Measurements from ENCODE around the gene MMEL1. TPM values are rescaled to one million over a fixed set of nuclear protein-coding genes. Genes with fewer than 3 reads are reported as not detected.

The MMEL1 gene
- total and polyA plus RNA-seq, 2 experiments from 2014 or later = 0.93 to 1.8 TPM

GRCh38 chr1:2643414-2644077 lies 10.7 kb upstream of the MMEL1 start:
- 21% methylated on average over 14 of the region's 24 CpGs for WGBS (ENCODE audit: low lambda C conversion rate, missing lambda C conversion rate)
- no peaks in the 10 kb centered on the region for H3K36me3 ChIP-seq (replicated peaks; ENCODE audit: insufficient read depth, low read depth)
- H4K20me1 ChIP-seq (ENCODE audit: insufficient read depth, poor library complexity, severe bottlenecking) = no peaks in the 10 kb centered on the region
- H3K4me1 ChIP-seq (ENCODE audit: insufficient read depth) = peaks cover 15% of the 10 kb centered on the region
- H3K27me3 ChIP-seq = no peaks in the 10 kb centered on the region
- DNase-seq (ENCODE audit: low spot score) = no peak
- TF ChIP-seq CTCF (IDR thresholded peaks at IDR 0.05; ENCODE audit: poor library complexity) (no peak), EZH2phosphoT487 (IDR thresholded peaks at IDR 0.05; ENCODE audit: low read depth, severe bottlenecking, unreplicated experiment) (no peak)
- no peak overlapping the region for H3K27ac ChIP-seq
- H3K4me2 ChIP-seq = peak overlapping the region; percentile 99
- H3K79me2 ChIP-seq = peaks cover 15% of the 10 kb centered on the region
- H3K9me3 ChIP-seq (ENCODE audit: low read depth) = no peaks in the 10 kb centered on the region
- no peaks in the 10 kb centered on the region for H3K9me2 ChIP-seq (replicated peaks; ENCODE audit: insufficient read depth)
- no peak overlapping the region for H3K4me3 ChIP-seq
- peak overlapping the region; percentile 57 for H2AFZ ChIP-seq

- Histone ChIP-seq H3K36me3 (replicated peaks; ENCODE audit: insufficient read depth, low read depth) (no peaks in the 10 kb centered on the region), H3K27me3 (peaks cover 2% of the 10 kb centered on the region), H2AFZ (peak overlapping the region; percentile 90), H3K9me3 (ENCODE audit: low read depth) (no peaks in the 10 kb centered on the region), H3K27ac (peak overlapping the region; percentile 86), H3K79me2 (peaks cover 15% of the 10 kb centered on the region), H3K4me3 (peak overlapping the region; percentile 89), H3K4me1 (ENCODE audit: insufficient read depth) (peaks cover 15% of the 10 kb centered on the region), H4K20me1 (ENCODE audit: insufficient read depth, poor library complexity, severe bottlenecking) (no peaks in the 10 kb centered on the region), H3K4me2 (peak overlapping the region; percentile 99), H3K9me2 (replicated peaks; ENCODE audit: insufficient read depth) (no peaks in the 10 kb centered on the region)
- TF ChIP-seq EZH2phosphoT487 (IDR thresholded peaks at IDR 0.05; ENCODE audit: low read depth, severe bottlenecking, unreplicated experiment) = no peak
- no peak for TF ChIP-seq EZH2 (IDR thresholded peaks at IDR 0.05; ENCODE audit: borderline replicate concordance)
- peak; percentile 9 for TF ChIP-seq CTCF (IDR thresholded peaks at IDR 0.05; ENCODE audit: poor library complexity)
- peak; percentile 95 for DNase-seq (ENCODE audit: low spot score)
- under 1% methylated on average over 61 of the region's 84 CpGs for WGBS (ENCODE audit: low lambda C conversion rate, missing lambda C conversion rate)
These were observed 10.0 kb upstream of the MMEL1 start for GRCh38 chr1:2642560-2643413.

GRCh38 chr1:2642131-2642559 lies 9.3 kb upstream of the MMEL1 start:
- peak; percentile 9 for DNase-seq (ENCODE audit: low spot score)
- H3K4me2 ChIP-seq = peak overlapping the region; percentile 99
- H3K27ac ChIP-seq = peak overlapping the region; percentile 86
- peaks cover 3% of the 10 kb centered on the region for H3K27me3 ChIP-seq
- peak overlapping the region; percentile 90 for H2AFZ ChIP-seq
- peaks cover 15% of the 10 kb centered on the region for H3K79me2 ChIP-seq
- no peaks in the 10 kb centered on the region for H3K36me3 ChIP-seq (replicated peaks; ENCODE audit: insufficient read depth, low read depth)
- H3K9me2 ChIP-seq (replicated peaks; ENCODE audit: insufficient read depth) = no peaks in the 10 kb centered on the region
- 59% methylated on average over 9 of the region's 11 CpGs for WGBS (ENCODE audit: low lambda C conversion rate, missing lambda C conversion rate)
- no peaks in the 10 kb centered on the region for H4K20me1 ChIP-seq (ENCODE audit: insufficient read depth, poor library complexity, severe bottlenecking)
- peaks cover 19% of the 10 kb centered on the region for H3K4me1 ChIP-seq (ENCODE audit: insufficient read depth)
- no peaks in the 10 kb centered on the region for H3K9me3 ChIP-seq (ENCODE audit: low read depth)
- TF ChIP-seq EZH2 (IDR thresholded peaks at IDR 0.05; ENCODE audit: borderline replicate concordance) (no peak), EZH2phosphoT487 (IDR thresholded peaks at IDR 0.05; ENCODE audit: low read depth, severe bottlenecking, unreplicated experiment) (no peak)
- peak overlapping the region; percentile 89 for H3K4me3 ChIP-seq

Data from hepatocyte (in vitro differentiated cells).